Nephron (organoid): ENCODE data around the gene TRIM62.
"Not testable (repeated sequence)": the region's sequence is repeated elsewhere in the genome, so short reads cannot be mapped to it uniquely, and the experiment has no call there.

Experiments used
- H3K27ac Mint-ChIP-seq, 3 experiments: 2 replicates each; pipeline ENCODE4 v1.8.0; 2020; ENCODE audit warnings: mixed read lengths in 3 of 3, mild to moderate bottlenecking in 2 of 3, moderate library complexity in 1 of 3
- H3K27me3 Mint-ChIP-seq: 2 replicates; pipeline ENCODE4 v1.8.0; 2021; ENCODE audit warnings: low read depth, mild to moderate bottlenecking, moderate library complexity, mixed read lengths
- H3K36me3 Mint-ChIP-seq: 2 replicates; pipeline ENCODE4 v1.8.0; 2020; ENCODE audit warnings: low read depth, mixed read lengths
- H3K4me1 Mint-ChIP-seq: 2 replicates; pipeline ENCODE4 v1.8.0; 2020; ENCODE audit warnings: mixed read lengths
- H3K4me3 Mint-ChIP-seq, 3 experiments: 2 replicates each; pipeline ENCODE4 v1.8.0; 2020; ENCODE audit warnings: mild to moderate bottlenecking in 3 of 3, mixed read lengths in 3 of 3, moderate library complexity in 2 of 3
- H3K9me3 Mint-ChIP-seq: 2 replicates; pipeline ENCODE4 v1.8.0; 2020; ENCODE audit warnings: mixed read lengths
- CTCF ChIP-seq, 3 experiments: fragments of 200-600 bp; sonication (generic); IDR thresholded peaks; one replicate each; pipeline ENCODE4 v1.5.0; 2021; ENCODE audit warnings: antibody characterized with exemption in 3 of 3; ENCODE audit not compliant: unreplicated experiment in 3 of 3

Gene TRIM62

DNA sequence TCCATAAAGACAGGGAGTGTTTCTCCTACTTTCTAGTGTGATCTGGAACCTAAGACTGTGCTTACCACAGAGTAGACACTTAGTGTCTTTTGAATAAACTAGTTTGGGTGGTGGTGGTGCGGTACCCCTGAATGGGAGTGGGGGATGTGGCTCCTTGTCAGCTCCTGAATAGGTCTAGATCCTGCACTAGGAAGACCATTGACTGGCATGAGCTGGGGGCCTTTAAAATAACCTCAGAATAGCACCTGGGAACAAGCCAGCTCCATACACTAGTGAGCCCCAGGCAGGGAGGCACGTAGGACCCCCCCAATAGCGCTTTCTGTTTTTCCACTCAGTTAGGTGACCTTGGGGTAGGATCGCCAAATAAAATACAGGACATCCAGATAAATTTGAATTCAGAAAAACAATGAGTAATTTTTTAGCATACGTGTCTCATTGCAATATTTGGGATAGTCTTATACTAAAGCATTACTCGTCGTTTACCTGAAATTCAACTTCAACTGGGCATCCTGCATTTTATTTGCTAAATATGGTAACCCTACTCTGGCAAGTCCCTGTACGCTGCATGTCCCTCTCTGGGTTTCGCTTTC is 55.3 kb downstream of the TRIM62 start:
- no peak for TF ChIP-seq CTCF (IDR thresholded peaks at IDR 0.05; ENCODE audit: unreplicated experiment in 3 of 3)
- H3K27me3 Mint-ChIP-seq, result no peaks in the 10 kb centered on the region
- peaks cover 32% of the 10 kb centered on the region for H3K4me1 Mint-ChIP-seq
- peak overlapping the region; percentile 95 to 98 (median 98) for H3K4me3 Mint-ChIP-seq
- peaks cover 5% of the 10 kb centered on the region for H3K9me3 Mint-ChIP-seq
- peaks cover 13% of the 10 kb centered on the region for H3K36me3 Mint-ChIP-seq
- peak overlapping the region; percentile 93 to 99 (median 97) for H3K27ac Mint-ChIP-seq

- H3K27ac Mint-ChIP-seq, H3K4me3 Mint-ChIP-seq, H3K27me3 Mint-ChIP-seq, H3K36me3 Mint-ChIP-seq, H3K9me3 Mint-ChIP-seq: not testable (repeated sequence)
- H3K4me1 Mint-ChIP-seq, result peaks cover 24% of the 10 kb centered on the region
Measured at GRCh38 chr1:33124647-33125046, 57.2 kb downstream of the TRIM62 start.

- TF ChIP-seq CTCF (IDR thresholded peaks at IDR 0.05; ENCODE audit: unreplicated experiment in 3 of 3), result no peak
- peaks cover 7% of the 10 kb centered on the region for H3K36me3 Mint-ChIP-seq
- peaks cover 36% of the 10 kb centered on the region for H3K4me1 Mint-ChIP-seq
- H3K4me3 Mint-ChIP-seq, result peak overlapping the region in 1 of 3 experiments; percentile 4
- peak overlapping the region; percentile 7 to 88 (median 68) for H3K27ac Mint-ChIP-seq
- no peaks in the 10 kb centered on the region for H3K9me3 Mint-ChIP-seq
- H3K27me3 Mint-ChIP-seq, result no peaks in the 10 kb centered on the region
Measured at GRCh38 chr1:33123266-33123665, 58.6 kb downstream of the TRIM62 start.

GRCh38 chr1:33122483-33123178 is 59.2 kb downstream of the TRIM62 start:
- H3K9me3 Mint-ChIP-seq, result no peaks in the 10 kb centered on the region
- no peaks in the 10 kb centered on the region for H3K27me3 Mint-ChIP-seq
- TF ChIP-seq CTCF (IDR thresholded peaks at IDR 0.05; ENCODE audit: unreplicated experiment in 3 of 3), result no peak

GRCh38 chr1:33121728-33122127 is 60.1 kb downstream of the TRIM62 start:
- Mint-ChIP-seq H3K9me3 (no peaks in the 10 kb centered on the region), H3K27ac (no peak overlapping the region), H3K4me1 (peaks cover 30% of the 10 kb centered on the region), H3K36me3 (peaks cover 7% of the 10 kb centered on the region), H3K27me3 (no peaks in the 10 kb centered on the region), H3K4me3 (no peak overlapping the region)
- no peak for TF ChIP-seq CTCF (IDR thresholded peaks at IDR 0.05; ENCODE audit: unreplicated experiment in 3 of 3)

More at GRCh38 chr1:33122483-33123178, 59.2 kb downstream of the TRIM62 start:
- Mint-ChIP-seq H3K4me1 (peaks cover 38% of the 10 kb centered on the region), H3K36me3 (peaks cover 7% of the 10 kb centered on the region), H3K4me3 (peak overlapping the region in 1 of 3 experiments; percentile 11), H3K27ac (peak overlapping the region; percentile 7 to 88 (median 68))

GRCh38 chr1:33120436-33121231 is 61.2 kb downstream of the TRIM62 start:
- H3K36me3 Mint-ChIP-seq, result peaks cover 6% of the 10 kb centered on the region
- no peak for TF ChIP-seq CTCF (IDR thresholded peaks at IDR 0.05; ENCODE audit: unreplicated experiment in 3 of 3)
- H3K4me3 Mint-ChIP-seq, result no peak overlapping the region
- peaks cover 30% of the 10 kb centered on the region for H3K4me1 Mint-ChIP-seq
- no peak overlapping the region for H3K27ac Mint-ChIP-seq
- no peaks in the 10 kb centered on the region for H3K9me3 Mint-ChIP-seq
- H3K27me3 Mint-ChIP-seq, result no peaks in the 10 kb centered on the region
